Measurements from ENCODE around the gene ITM2C.

Gene ITM2C

GRCh38 chr2:230872968-230873660 is 8.4 kb downstream of the ITM2C start:
- no peak for DNase-seq (ENCODE audit: low read depth in 2 of 2, low spot score in 1 of 2)

GRCh38 chr2:230873661-230874401 is 9.1 kb downstream of the ITM2C start:
- DNase-seq (ENCODE audit: low read depth in 2 of 2, low spot score in 1 of 2) = no peak

- DNase-seq (ENCODE audit: low read depth in 2 of 2, low spot score in 1 of 2) = no peak
These were observed 9.7 kb downstream of the ITM2C start for GRCh38 chr2:230874456-230874855.

GRCh38 chr2:230874876-230875275 is 10.1 kb downstream of the ITM2C start:
- no peak for DNase-seq (ENCODE audit: low read depth in 2 of 2, low spot score in 1 of 2)

- DNase-seq (ENCODE audit: low read depth in 2 of 2, low spot score in 1 of 2) = no peak
These were observed 10.9 kb downstream of the ITM2C start for GRCh38 chr2:230875347-230876315.

- no peak for DNase-seq (ENCODE audit: low read depth in 2 of 2, low spot score in 1 of 2)
These were observed 12.5 kb downstream of the ITM2C start for GRCh38 chr2:230877116-230877758.

GRCh38 chr2:230877759-230878598 is 13.2 kb downstream of the ITM2C start:
- DNase-seq (ENCODE audit: low read depth in 2 of 2, low spot score in 1 of 2) = peak; percentile 39 to 55

- no peak for DNase-seq (ENCODE audit: low read depth in 2 of 2, low spot score in 1 of 2)
These were observed 14.0 kb downstream of the ITM2C start for GRCh38 chr2:230878599-230879188.

GRCh38 chr2:230879271-230879882 is 14.6 kb downstream of the ITM2C start:
- DNase-seq (ENCODE audit: low read depth in 2 of 2, low spot score in 1 of 2) = no peak

- no peak for DNase-seq (ENCODE audit: low read depth in 2 of 2, low spot score in 1 of 2)
These were observed 15.1 kb downstream of the ITM2C start for GRCh38 chr2:230879891-230880290.

GRCh38 chr2:230881840-230882239 is 17.1 kb downstream of the ITM2C start:
- no peak for DNase-seq (ENCODE audit: low read depth in 2 of 2, low spot score in 1 of 2)

- no peak for DNase-seq (ENCODE audit: low read depth in 2 of 2, low spot score in 1 of 2)
These were observed 20.9 kb downstream of the ITM2C start for GRCh38 chr2:230885463-230886130.

- DNase-seq (ENCODE audit: low read depth in 2 of 2, low spot score in 1 of 2) = no peak
These were observed 21.5 kb downstream of the ITM2C start for GRCh38 chr2:230886206-230886605.

- no peak for DNase-seq (ENCODE audit: low read depth in 2 of 2, low spot score in 1 of 2)
These were observed 21.9 kb downstream of the ITM2C start for GRCh38 chr2:230886671-230887071.

- DNase-seq (ENCODE audit: low read depth in 2 of 2, low spot score in 1 of 2) = no peak
These were observed 22.6 kb downstream of the ITM2C start for GRCh38 chr2:230887342-230887741.

GRCh38 chr2:230888824-230889400 is 24.2 kb downstream of the ITM2C start:
- no peak for DNase-seq (ENCODE audit: low read depth in 2 of 2, low spot score in 1 of 2)

- no peak for DNase-seq (ENCODE audit: low read depth in 2 of 2, low spot score in 1 of 2)
These were observed 25.3 kb downstream of the ITM2C start for GRCh38 chr2:230889911-230890601.

GRCh38 chr2:230890646-230891045 is 25.9 kb downstream of the ITM2C start:
- no peak for DNase-seq (ENCODE audit: low read depth in 2 of 2, low spot score in 1 of 2)

Measured in stimulated activated CD8-positive, alpha-beta memory T cell treated with anti-CD3 and anti-CD28 coated beads, Interleukin-4, amount 100 ng/mL, for 1 hour (primary cell).